K562 (cell line): ENCODE measurements around the gene GRIN2A. TPM values are rescaled to one million over a fixed set of nuclear protein-coding genes. Genes with fewer than 3 reads are reported as not detected.
A peak's percentile ranks its signal among the peaks of the same experiment; 100 is the strongest.

Source experiments
- ATAC-seq: fragments of 200-7000 bp; cut with Tn5 transposase; 3 replicates; pipeline ENCODE4 v1.9.1; 2020; ENCODE audit warnings: moderate library complexity
- BruUV-seq: library from RNA; stranded (reverse); fragments of 400-500 nt; replicated peaks from 2 replicates; lab custom pipeline; 2021; lab: Mats Ljungman, UMichigan
- CTCF ChIA-PET: fragments of 300-600 bp; formaldehyde crosslinking; extraction: SDS; loops from one replicate; lab custom pipeline; 2021; ENCODE audit warnings: low intra/inter-chr PET ratio; lab: Yijun Ruan, JAX
- POLR2A ChIA-PET: fragments of 300-600, 350-650 bp; sonication (Branson Sonifier 250); formaldehyde crosslinking; extraction: SDS; loops from one replicate; lab custom pipeline; 2021; ENCODE audit warnings: antibody characterized with exemption, inconsistent platforms; lab: Yijun Ruan, JAX
- DNase-seq, 4 experiments: peaks; one replicate each; pipeline versions ENCODE4 v3.0.0 to v3.0.0-alpha.2; 2011 to 2018; ENCODE audit warnings: low spot score in 3 of 4, mixed read lengths in 3 of 4; ENCODE audit errors: extremely low read depth in 1 of 4
- FAIRE-seq: peaks from 2 replicates; lab custom pipeline; 2011; peaks lifted over from hg19 to GRCh38; lab: Jason Lieb, UNC
- H2AFZ ChIP-seq: 2 replicates; pipeline ENCODE4 v1.6.0; 2011; ENCODE audit warnings: low read depth, low read length, control low read depth, inconsistent platforms
- H3K27ac ChIP-seq: fragments of 200-600 bp; 3 replicates; pipeline ENCODE4 v1.8.0; 2011; ENCODE audit warnings: low read depth, mild to moderate bottlenecking, control low read depth, inconsistent platforms, low read length, moderate library complexity, mixed read lengths; ENCODE audit errors: extremely low read depth
- H3K27me3 ChIP-seq, 2 experiments: fragments of 300-600 bp in 1 of 2; 2 replicates in 1 of 2; 3 replicates in 1 of 2; pipeline versions ENCODE4 v1.6.0 to v1.8.0; 2011; ENCODE audit warnings: inconsistent platforms in 2 of 2, low read length in 2 of 2, mild to moderate bottlenecking in 1 of 2, mixed read lengths in 1 of 2, moderate library complexity in 1 of 2; ENCODE audit not compliant: control insufficient read depth in 2 of 2, insufficient read depth in 2 of 2
- H3K36me3 ChIP-seq: fragments of 300-600 bp; 3 replicates; pipeline ENCODE4 v1.8.0; 2011; ENCODE audit warnings: mild to moderate bottlenecking, low read length, inconsistent platforms; ENCODE audit not compliant: control insufficient read depth, insufficient read depth
- H3K4me1 ChIP-seq, 2 experiments: fragments of 200-600 bp in 1 of 2; replicated peaks in 1 of 2; 2 replicates in 1 of 2; 3 replicates in 1 of 2; pipeline versions ENCODE4 v1.5.1 to v1.8.0; 2011; ENCODE audit warnings: inconsistent platforms in 2 of 2, low read length in 2 of 2, mild to moderate bottlenecking in 1 of 2, mixed read lengths in 1 of 2, moderate library complexity in 1 of 2; ENCODE audit not compliant: control insufficient read depth in 2 of 2, insufficient read depth in 2 of 2
- H3K4me2 ChIP-seq: 2 replicates; pipeline ENCODE4 v1.6.1; 2011; ENCODE audit warnings: low read length, control low read depth, inconsistent platforms, mixed read lengths; ENCODE audit not compliant: insufficient read depth
- H3K4me3 ChIP-seq: fragments of 200-600 bp; sonication (generic), shearing (Covaris generic); 2 replicates; pipeline ENCODE4 v1.5.1; 2016; ENCODE audit warnings: control low read depth, inconsistent platforms
- H3K79me2 ChIP-seq: fragments of 200-600 bp; 3 replicates; pipeline ENCODE4 v1.8.0; 2011; ENCODE audit warnings: low read length, inconsistent platforms; ENCODE audit not compliant: control insufficient read depth, insufficient read depth
- H3K9ac ChIP-seq, 2 experiments: 2 replicates each; pipeline versions ENCODE4 v1.6.0 to v1.6.1; 2011; ENCODE audit warnings: low read depth in 2 of 2, low read length in 2 of 2, control low read depth in 1 of 2, inconsistent platforms in 1 of 2, mild to moderate bottlenecking in 1 of 2, mixed read lengths in 1 of 2; ENCODE audit not compliant: insufficient read depth in 1 of 2
- H3K9me1 ChIP-seq: one replicate; pipeline ENCODE4 v1.6.0; 2011; ENCODE audit warnings: inconsistent platforms, mild to moderate bottlenecking, low read length, moderate library complexity; ENCODE audit not compliant: control insufficient read depth, insufficient read depth
- H3K9me3 ChIP-seq: replicated peaks from 2 replicates; pipeline ENCODE4 v1.5.1; 2011; ENCODE audit warnings: low read depth, low read length, inconsistent platforms; ENCODE audit not compliant: control insufficient read depth, insufficient read depth
- H4K20me1 ChIP-seq: replicated peaks from 2 replicates; pipeline ENCODE4 v1.6.1; 2011; ENCODE audit warnings: low read length, inconsistent platforms, mixed read lengths; ENCODE audit not compliant: control insufficient read depth, insufficient read depth
- JUND ChIP-seq, 2 experiments: IDR thresholded peaks; 2 replicates in 1 of 2; 3 replicates in 1 of 2; pipeline ENCODE4 v1.6.1; 2011; ENCODE audit warnings: borderline replicate concordance in 2 of 2, low read depth in 2 of 2, low read length in 2 of 2, improper control_type of control experiment in 1 of 2, missing biosample characterization in 1 of 2, missing genetic modification characterization in 1 of 2, missing genetic modification reagents in 1 of 2
- NR2C1 ChIP-seq, 2 experiments: fragments of 450-650 bp; IDR thresholded peaks; 2 replicates each; pipeline ENCODE4 v1.6.1; 2017; ENCODE audit warnings: mild to moderate bottlenecking in 2 of 2, antibody characterized with exemption in 1 of 2, inconsistent platforms in 1 of 2, missing compliant biosample characterization in 1 of 2, missing genetic modification characterization in 1 of 2
- SMARCE1 ChIP-seq: fragments of 450-650 bp; IDR thresholded peaks from 2 replicates; pipeline ENCODE4 v1.7.1; 2016; ENCODE audit warnings: mild to moderate bottlenecking
- ZNF165 ChIP-seq: fragments of 250-450 bp; sonication (Bioruptor Pico); IDR thresholded peaks from 2 replicates; pipeline ENCODE4 v1.4.0; 2020; ENCODE audit warnings: borderline replicate concordance
- in situ Hi-C: fragments of 300-500 bp; cut with MboI; formaldehyde crosslinking; loops from 4 replicates; pipeline ENCODE4 v1.15.0; 2018; ENCODE audit warnings: inconsistent platforms, mixed read lengths
- intact Hi-C: fragments of 100-400 bp; cut with micrococcal nuclease; formaldehyde crosslinking; loops from 2 replicates; pipeline ENCODE4 v1.14.2; 2022
- polyA plus RNA-seq, 8 experiments: library from polyadenylated mRNA; depleted of rRNA in 4 of 8; stranded (reverse) in 5 of 8; unstranded in 3 of 8; fragments of >200 nt; fragmentation: Nextera tagmentation in 2 of 8; fragmentation: Illumina TruSeq in 1 of 8; extraction: Ambion mirVana in 2 of 8; extraction: Trizol in 1 of 8; gene quantifications; 2 replicates each; pipeline versions ENCODE4 v1.2.1 to v1.2.3, GENCODE V29; 2011 to 2014; ENCODE audit warnings: inconsistent platforms in 1 of 8, missing spikeins in 1 of 8
- total RNA-seq, 7 experiments: library from RNA; depleted of rRNA in 6 of 7; stranded (reverse); fragments of >200 nt in 6 of 7; fragmentation: Illumina TruSeq in 2 of 7; extraction: Trizol in 2 of 7; gene quantifications; 2 replicates each; pipeline versions ENCODE4 v1.2.1 to v1.2.3, GENCODE V29; 2011 to 2021; ENCODE audit warnings: low replicate concordance in 1 of 7
- TF ChIP-seq, protein P1 (sequence below), 2 experiments: fragments of 450-650 bp in 1 of 2; sonication (generic) in 1 of 2; formaldehyde crosslinking in 1 of 2; IDR thresholded peaks; 2 replicates each; pipeline versions ENCODE4 v1.7.1 to v1.9.0; 2016 to 2022; ENCODE audit warnings: inconsistent platforms in 1 of 2, mild to moderate bottlenecking in 1 of 2, missing genetic modification reagents in 1 of 2
- TF ChIP-seq, protein P2 (sequence below): sonication (generic); formaldehyde crosslinking; IDR thresholded peaks from 2 replicates; pipeline ENCODE4 v1.8.0; 2022; ENCODE audit warnings: mild to moderate bottlenecking, missing genetic modification reagents

GRIN2A gene
- total and polyA plus RNA-seq, 9 of the 15 experiments (the other 6 are each of a cell fraction or from before 2014, with no cell fraction given): not detected

DNA sequence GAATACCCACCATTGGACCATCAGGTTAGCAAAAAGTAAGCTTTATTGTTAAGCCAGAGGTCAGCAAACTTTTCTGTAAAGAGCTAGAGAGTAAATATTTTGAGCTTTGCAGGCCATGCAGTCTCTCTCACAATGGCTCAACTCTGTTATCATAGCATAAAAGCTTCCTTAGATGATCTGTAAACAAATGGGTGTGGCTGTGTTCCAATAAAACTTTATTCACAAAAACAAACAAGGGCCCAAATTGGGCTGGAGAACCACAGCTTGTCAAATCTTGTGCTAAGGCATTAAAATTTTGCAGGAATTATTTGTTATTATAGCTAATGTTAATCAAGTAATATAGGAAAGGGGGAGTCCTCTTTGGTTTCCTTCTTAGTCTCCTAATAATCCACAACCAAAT is 153.6 kb downstream of the GRIN2A start:
- H4K20me1 ChIP-seq: no peaks in the 10 kb centered on the region
- no TSS peak for BruUV-seq
- ATAC-seq (no peak), FAIRE-seq (no peak), DNase-seq (no peak)
- H3K4me1 ChIP-seq: no peaks in the 10 kb centered on the region
- H3K9me3 ChIP-seq: no peaks in the 10 kb centered on the region
- no peak overlapping the region for H3K9ac ChIP-seq
- TF ChIP-seq NR2C1 (IDR thresholded peaks at IDR 0.05): no peak
- no peak for TF ChIP-seq NR2C1 (tag; IDR thresholded peaks at IDR 0.05)
- no peak for TF ChIP-seq ZNF165 (CRISPR knock-in tag)
- no peak for TF ChIP-seq JUND (IDR thresholded peaks at IDR 0.05; ENCODE audit: borderline replicate concordance, low read depth, low read length)
- TF ChIP-seq JUND (tag; IDR thresholded peaks at IDR 0.05; ENCODE audit: borderline replicate concordance, low read depth, low read length): no peak
- TF ChIP-seq, protein P1, sequence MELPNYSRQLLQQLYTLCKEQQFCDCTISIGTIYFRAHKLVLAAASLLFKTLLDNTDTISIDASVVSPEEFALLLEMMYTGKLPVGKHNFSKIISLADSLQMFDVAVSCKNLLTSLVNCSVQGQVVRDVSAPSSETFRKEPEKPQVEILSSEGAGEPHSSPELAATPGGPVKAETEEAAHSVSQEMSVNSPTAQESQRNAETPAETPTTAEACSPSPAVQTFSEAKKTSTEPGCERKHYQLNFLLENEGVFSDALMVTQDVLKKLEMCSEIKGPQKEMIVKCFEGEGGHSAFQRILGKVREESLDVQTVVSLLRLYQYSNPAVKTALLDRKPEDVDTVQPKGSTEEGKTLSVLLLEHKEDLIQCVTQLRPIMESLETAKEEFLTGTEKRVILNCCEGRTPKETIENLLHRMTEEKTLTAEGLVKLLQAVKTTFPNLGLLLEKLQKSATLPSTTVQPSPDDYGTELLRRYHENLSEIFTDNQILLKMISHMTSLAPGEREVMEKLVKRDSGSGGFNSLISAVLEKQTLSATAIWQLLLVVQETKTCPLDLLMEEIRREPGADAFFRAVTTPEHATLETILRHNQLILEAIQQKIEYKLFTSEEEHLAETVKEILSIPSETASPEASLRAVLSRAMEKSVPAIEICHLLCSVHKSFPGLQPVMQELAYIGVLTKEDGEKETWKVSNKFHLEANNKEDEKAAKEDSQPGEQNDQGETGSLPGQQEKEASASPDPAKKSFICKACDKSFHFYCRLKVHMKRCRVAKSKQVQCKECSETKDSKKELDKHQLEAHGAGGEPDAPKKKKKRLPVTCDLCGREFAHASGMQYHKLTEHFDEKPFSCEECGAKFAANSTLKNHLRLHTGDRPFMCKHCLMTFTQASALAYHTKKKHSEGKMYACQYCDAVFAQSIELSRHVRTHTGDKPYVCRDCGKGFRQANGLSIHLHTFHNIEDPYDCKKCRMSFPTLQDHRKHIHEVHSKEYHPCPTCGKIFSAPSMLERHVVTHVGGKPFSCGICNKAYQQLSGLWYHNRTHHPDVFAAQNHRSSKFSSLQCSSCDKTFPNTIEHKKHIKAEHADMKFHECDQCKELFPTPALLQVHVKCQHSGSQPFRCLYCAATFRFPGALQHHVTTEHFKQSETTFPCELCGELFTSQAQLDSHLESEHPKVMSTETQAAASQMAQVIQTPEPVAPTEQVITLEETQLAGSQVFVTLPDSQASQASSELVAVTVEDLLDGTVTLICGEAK (IDR thresholded peaks at IDR 0.05): peak; percentile 90
- TF ChIP-seq, protein P1 (CRISPR knock-in tag; IDR thresholded peaks at IDR 0.05): peak; percentile 52; the same call in 1 of the 2 replicates
- TF ChIP-seq SMARCE1: no peak
- TF ChIP-seq, protein P2, sequence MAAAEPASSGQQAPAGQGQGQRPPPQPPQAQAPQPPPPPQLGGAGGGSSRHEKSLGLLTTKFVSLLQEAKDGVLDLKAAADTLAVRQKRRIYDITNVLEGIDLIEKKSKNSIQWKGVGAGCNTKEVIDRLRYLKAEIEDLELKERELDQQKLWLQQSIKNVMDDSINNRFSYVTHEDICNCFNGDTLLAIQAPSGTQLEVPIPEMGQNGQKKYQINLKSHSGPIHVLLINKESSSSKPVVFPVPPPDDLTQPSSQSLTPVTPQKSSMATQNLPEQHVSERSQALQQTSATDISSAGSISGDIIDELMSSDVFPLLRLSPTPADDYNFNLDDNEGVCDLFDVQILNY (CRISPR knock-in tag): no peak
- no peak overlapping the region for H3K4me3 ChIP-seq
- ChIA-PET CTCF (no interaction called here), POLR2A (no interaction called here)
- H3K36me3 ChIP-seq: no peaks in the 10 kb centered on the region
- peaks cover 0 to 8% of the 10 kb centered on the region in 2 experiments; a peak in 4 of 5 replicates for H3K27me3 ChIP-seq
- intact Hi-C loops (no loop called here), in situ Hi-C loops (no loop called here)
- H2AFZ ChIP-seq: no peak overlapping the region
- H3K9me1 ChIP-seq: no peaks in the 10 kb centered on the region
- no peaks in the 10 kb centered on the region for H3K79me2 ChIP-seq
- H3K27ac ChIP-seq: no peak overlapping the region
- no peak overlapping the region for H3K4me2 ChIP-seq
